ENCODE measurements around the gene FKBP1B.
"Not testable (repeated sequence)": the region's sequence is repeated elsewhere in the genome, so short reads cannot be mapped to it uniquely, and the experiment has no call there.

The FKBP1B gene

GRCh38 chr2:24105816-24106215, 56.3 kb downstream of the FKBP1B start:
- no peak for DNase-seq

GRCh38 chr2:24106786-24107185, 57.2 kb downstream of the FKBP1B start:
- DNase-seq, result no peak

- no peak for DNase-seq
Observed at GRCh38 chr2:24107336-24107735, 57.8 kb downstream of the FKBP1B start.

GRCh38 chr2:24109431-24109830, 59.9 kb downstream of the FKBP1B start:
- not testable (repeated sequence) for DNase-seq

- DNase-seq, result no peak
Observed at GRCh38 chr2:24110660-24111303, 61.2 kb downstream of the FKBP1B start.

- no peak for DNase-seq
Observed at GRCh38 chr2:24111407-24111901, 61.9 kb downstream of the FKBP1B start.
